HEK293 (cell line): ENCODE results near the gene RASD1.
A peak's percentile ranks its signal among the peaks of the same experiment; 100 is the strongest.

ENCODE experiments used
- CTCF ChIA-PET: fragments of 350-600 bp; formaldehyde crosslinking; extraction: SDS; loops from one replicate; lab custom pipeline; 2021; ENCODE audit warnings: antibody characterized with exemption; lab: Yijun Ruan, JAX
- POLR2A ChIA-PET: fragments of 300-600 bp; formaldehyde crosslinking; extraction: SDS; loops from one replicate; lab custom pipeline; 2020; ENCODE audit warnings: antibody characterized with exemption, inconsistent platforms; lab: Yijun Ruan, JAX
- H3K27ac ChIP-seq: fragments of 200-500 bp; sonication (Bioruptor generic); 2 replicates; pipeline ENCODE4 v1.5.1; 2014; ENCODE audit warnings: low read depth, low read length, control low read depth, inconsistent platforms; ENCODE audit errors: extremely low read depth
- H3K36me3 ChIP-seq, 2 experiments: fragments of 200-500 bp in 1 of 2; sonication (Bioruptor generic) in 1 of 2; 1 replicate in 1 of 2; 2 replicates in 1 of 2; pipeline ENCODE4 v1.5.1; 2014 to 2017; ENCODE audit warnings: inconsistent platforms in 2 of 2, low read length in 2 of 2; ENCODE audit not compliant: control insufficient read depth in 2 of 2, insufficient read depth in 1 of 2
- H3K4me1 ChIP-seq: fragments of 200-500 bp; sonication (Bioruptor generic); 2 replicates; pipeline ENCODE4 v1.5.1; 2014; ENCODE audit warnings: mild to moderate bottlenecking, low read length, inconsistent platforms; ENCODE audit not compliant: control insufficient read depth, insufficient read depth
- H3K4me3 ChIP-seq: 2 replicates; pipeline ENCODE4 v1.5.1; 2011; ENCODE audit warnings: low read depth, mild to moderate bottlenecking, control low read depth, low read length, moderate library complexity
- H3K9me3 ChIP-seq: fragments of 200-500 bp; sonication (Bioruptor generic); 2 replicates; pipeline ENCODE4 v1.5.1; 2014; ENCODE audit warnings: low read depth, low read length, inconsistent platforms; ENCODE audit not compliant: control insufficient read depth, insufficient read depth
- GLIS1 ChIP-seq: fragments of 450-650 bp; formaldehyde crosslinking; IDR thresholded peaks from 2 replicates; pipeline ENCODE4 v1.5.1; 2016; ENCODE audit warnings: missing biosample characterization, missing genetic modification characterization
- GLIS2 ChIP-seq: fragments of 450-650 bp; formaldehyde crosslinking; IDR thresholded peaks from 2 replicates; pipeline ENCODE4 v1.5.1; 2016; ENCODE audit warnings: missing biosample characterization, missing genetic modification characterization
- INSM2 ChIP-seq: fragments of 450-650 bp; formaldehyde crosslinking; IDR thresholded peaks from 2 replicates; pipeline ENCODE4 v1.5.1; 2016; ENCODE audit warnings: missing biosample characterization, missing genetic modification characterization
- KLF10 ChIP-seq: fragments of 450-650 bp; IDR thresholded peaks from 2 replicates; pipeline ENCODE4 v1.5.1; 2018; ENCODE audit warnings: missing biosample characterization, mild to moderate bottlenecking, missing genetic modification characterization
- KLF7 ChIP-seq: fragments of 450-650 bp; formaldehyde crosslinking; IDR thresholded peaks from 2 replicates; pipeline ENCODE4 v1.5.1; 2016; ENCODE audit warnings: missing biosample characterization, missing genetic modification characterization, borderline replicate concordance
- RBAK ChIP-seq: fragments of 450-650 bp; formaldehyde crosslinking; IDR thresholded peaks from 2 replicates; pipeline ENCODE4 v1.5.1; 2016; ENCODE audit warnings: missing biosample characterization, missing genetic modification characterization
- SCRT2 ChIP-seq: fragments of 450-650 bp; formaldehyde crosslinking; IDR thresholded peaks from 2 replicates; pipeline ENCODE4 v1.5.1; 2016; ENCODE audit warnings: missing biosample characterization, missing genetic modification characterization
- WT1 ChIP-seq: fragments of 450-650 bp; formaldehyde crosslinking; IDR thresholded peaks from 2 replicates; pipeline ENCODE4 v1.5.1; 2016; ENCODE audit warnings: missing biosample characterization, missing genetic modification characterization
- ZIC2 ChIP-seq: fragments of 450-650 bp; formaldehyde crosslinking; IDR thresholded peaks from 2 replicates; pipeline ENCODE4 v1.5.1; 2016; ENCODE audit warnings: missing biosample characterization, missing genetic modification characterization
- ZNF10 ChIP-seq: fragments of 450-650 bp; formaldehyde crosslinking; IDR thresholded peaks from 2 replicates; pipeline ENCODE4 v1.5.1; 2017; ENCODE audit warnings: missing biosample characterization, missing genetic modification characterization
- ZNF16 ChIP-seq: fragments of 450-650 bp; formaldehyde crosslinking; IDR thresholded peaks from 2 replicates; pipeline ENCODE4 v1.5.1; 2016; ENCODE audit warnings: low read depth, missing biosample characterization, missing genetic modification characterization
- ZNF202 ChIP-seq: fragments of 450-650 bp; formaldehyde crosslinking; IDR thresholded peaks from 2 replicates; pipeline ENCODE4 v1.5.1; 2016; ENCODE audit warnings: missing biosample characterization, missing genetic modification characterization, borderline replicate concordance
- ZNF280D ChIP-seq: fragments of 450-650 bp; formaldehyde crosslinking; IDR thresholded peaks from 2 replicates; pipeline ENCODE4 v1.5.1; 2016; ENCODE audit warnings: missing biosample characterization, missing genetic modification characterization
- ZNF366 ChIP-seq: fragments of 450-650 bp; formaldehyde crosslinking; conservative IDR thresholded peaks from 2 replicates; pipeline ENCODE4 v1.5.1; 2016; ENCODE audit warnings: missing biosample characterization, missing genetic modification characterization
- ZNF623 ChIP-seq: fragments of 450-650 bp; formaldehyde crosslinking; IDR thresholded peaks from 2 replicates; pipeline ENCODE4 v1.5.1; 2016; ENCODE audit warnings: missing biosample characterization, missing genetic modification characterization
- ZNF639 ChIP-seq: fragments of 450-650 bp; formaldehyde crosslinking; IDR thresholded peaks from 2 replicates; pipeline ENCODE4 v1.5.1; 2016; ENCODE audit warnings: missing biosample characterization, missing genetic modification characterization
- ZNF654 ChIP-seq: fragments of 450-650 bp; formaldehyde crosslinking; IDR thresholded peaks from 2 replicates; pipeline ENCODE4 v1.5.1; 2016; ENCODE audit warnings: low read depth, missing biosample characterization, missing genetic modification characterization
- ZSCAN23 ChIP-seq: fragments of 450-650 bp; formaldehyde crosslinking; IDR thresholded peaks from 2 replicates; pipeline ENCODE4 v1.5.1; 2016; ENCODE audit warnings: missing biosample characterization, missing genetic modification characterization
- ZXDB ChIP-seq: fragments of 450-650 bp; formaldehyde crosslinking; IDR thresholded peaks from 2 replicates; pipeline ENCODE4 v1.5.1; 2016; ENCODE audit warnings: missing biosample characterization, missing genetic modification characterization
- TF ChIP-seq, protein P1 (sequence below): fragments of 450-650 bp; formaldehyde crosslinking; IDR thresholded peaks from 2 replicates; pipeline ENCODE4 v1.5.1; 2017; ENCODE audit warnings: missing biosample characterization, missing genetic modification characterization
- TF ChIP-seq, protein P2 (sequence below): fragments of 450-650 bp; formaldehyde crosslinking; IDR thresholded peaks from 2 replicates; pipeline ENCODE4 v1.5.1; 2016; ENCODE audit warnings: missing biosample characterization, missing genetic modification characterization
- TF ChIP-seq, protein P3 (sequence below): fragments of 450-650 bp; formaldehyde crosslinking; IDR thresholded peaks from 2 replicates; pipeline ENCODE4 v1.5.1; 2017; ENCODE audit warnings: missing biosample characterization, mild to moderate bottlenecking, missing genetic modification characterization, moderate library complexity

Gene RASD1

GRCh38 chr17:17537311-17538099, 41.3 kb upstream of the RASD1 start:
- H3K4me1 ChIP-seq: peaks cover 7% of the 10 kb centered on the region
- H3K4me3 ChIP-seq: no peak overlapping the region
- no peak overlapping the region for H3K27ac ChIP-seq
- H3K36me3 ChIP-seq: no peaks in the 10 kb centered on the region; a peak in 1 of 3 replicates
- ChIA-PET POLR2A (interaction anchor here (2.3 kb wide), 1 partner anchor 41 kb away, joined by 12 read pairs; the partner anchor contains the start of gene RASD1), CTCF (interaction anchor here (2.1 to 2.6 kb wide), 3 partner anchors 31 to 104 kb away, joined by 11 to 17 read pairs (median 16); no protein-coding TSS in a partner anchor)
- TF ChIP-seq WT1 (tag by site-specific recombination): no peak
- TF ChIP-seq ZNF16 (tag by site-specific recombination): no peak
- TF ChIP-seq GLIS1 (tag by site-specific recombination): peak; percentile 89
- peak; percentile 31; the same call in 1 of the 2 replicates for TF ChIP-seq GLIS2 (tag by site-specific recombination)
- TF ChIP-seq ZNF654 (tag by site-specific recombination): no peak
- no peak for TF ChIP-seq SCRT2 (tag by site-specific recombination)
- TF ChIP-seq ZNF639 (tag by site-specific recombination): no peak
- no peak for TF ChIP-seq ZSCAN23 (tag by site-specific recombination)
- TF ChIP-seq ZNF202: no peak
- peak; percentile 95 for TF ChIP-seq ZIC2 (tag by site-specific recombination)
- no peak for TF ChIP-seq RBAK (tag by site-specific recombination)
- no peak for TF ChIP-seq ZNF10 (tag by site-specific recombination)
- TF ChIP-seq, protein P1, sequence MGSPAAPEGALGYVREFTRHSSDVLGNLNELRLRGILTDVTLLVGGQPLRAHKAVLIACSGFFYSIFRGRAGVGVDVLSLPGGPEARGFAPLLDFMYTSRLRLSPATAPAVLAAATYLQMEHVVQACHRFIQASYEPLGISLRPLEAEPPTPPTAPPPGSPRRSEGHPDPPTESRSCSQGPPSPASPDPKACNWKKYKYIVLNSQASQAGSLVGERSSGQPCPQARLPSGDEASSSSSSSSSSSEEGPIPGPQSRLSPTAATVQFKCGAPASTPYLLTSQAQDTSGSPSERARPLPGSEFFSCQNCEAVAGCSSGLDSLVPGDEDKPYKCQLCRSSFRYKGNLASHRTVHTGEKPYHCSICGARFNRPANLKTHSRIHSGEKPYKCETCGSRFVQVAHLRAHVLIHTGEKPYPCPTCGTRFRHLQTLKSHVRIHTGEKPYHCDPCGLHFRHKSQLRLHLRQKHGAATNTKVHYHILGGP: no peak
- no peak for TF ChIP-seq ZNF280D (tag by site-specific recombination)
- TF ChIP-seq, protein P2, sequence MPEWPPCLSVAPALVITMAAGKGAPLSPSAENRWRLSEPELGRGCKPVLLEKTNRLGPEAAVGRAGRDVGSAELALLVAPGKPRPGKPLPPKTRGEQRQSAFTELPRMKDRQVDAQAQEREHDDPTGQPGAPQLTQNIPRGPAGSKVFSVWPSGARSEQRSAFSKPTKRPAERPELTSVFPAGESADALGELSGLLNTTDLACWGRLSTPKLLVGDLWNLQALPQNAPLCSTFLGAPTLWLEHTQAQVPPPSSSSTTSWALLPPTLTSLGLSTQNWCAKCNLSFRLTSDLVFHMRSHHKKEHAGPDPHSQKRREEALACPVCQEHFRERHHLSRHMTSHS (tag by site-specific recombination): no peak
- TF ChIP-seq ZNF366 (tag by site-specific recombination): peak; percentile 46; the same call in 1 of the 2 replicates
- no peak for TF ChIP-seq KLF7 (tag by site-specific recombination)
- TF ChIP-seq KLF10 (tag by site-specific recombination): no peak
- no peak for TF ChIP-seq ZXDB (tag by site-specific recombination)
- TF ChIP-seq, protein P3, sequence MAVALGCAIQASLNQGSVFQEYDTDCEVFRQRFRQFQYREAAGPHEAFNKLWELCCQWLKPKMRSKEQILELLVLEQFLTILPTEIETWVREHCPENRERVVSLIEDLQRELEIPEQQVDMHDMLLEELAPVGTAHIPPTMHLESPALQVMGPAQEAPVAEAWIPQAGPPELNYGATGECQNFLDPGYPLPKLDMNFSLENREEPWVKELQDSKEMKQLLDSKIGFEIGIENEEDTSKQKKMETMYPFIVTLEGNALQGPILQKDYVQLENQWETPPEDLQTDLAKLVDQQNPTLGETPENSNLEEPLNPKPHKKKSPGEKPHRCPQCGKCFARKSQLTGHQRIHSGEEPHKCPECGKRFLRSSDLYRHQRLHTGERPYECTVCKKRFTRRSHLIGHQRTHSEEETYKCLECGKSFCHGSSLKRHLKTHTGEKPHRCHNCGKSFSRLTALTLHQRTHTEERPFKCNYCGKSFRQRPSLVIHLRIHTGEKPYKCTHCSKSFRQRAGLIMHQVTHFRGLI (tag by site-specific recombination): peak; percentile 81
- TF ChIP-seq INSM2 (tag by site-specific recombination): no peak
- no peak for TF ChIP-seq ZNF623 (tag by site-specific recombination)
- H3K9me3 ChIP-seq: no peaks in the 10 kb centered on the region
